BLaER1 (cell line): ENCODE data around the gene PINLYP.
"Not testable (repeated sequence)": the region's sequence is repeated elsewhere in the genome, so short reads cannot be mapped to it uniquely, and the experiment has no call there.

Source experiments
- H3K27ac ChIP-seq: shearing (Covaris generic); formaldehyde crosslinking; 2 replicates; pipeline ENCODE4 v1.8.1; 2022
- H3K27me3 ChIP-seq: shearing (Covaris generic); formaldehyde crosslinking; 2 replicates; pipeline ENCODE4 v1.8.1; 2022
- H3K36me3 ChIP-seq: shearing (Covaris generic); formaldehyde crosslinking; 2 replicates; pipeline ENCODE4 v1.8.1; 2022
- H3K4me1 ChIP-seq: shearing (Covaris generic); formaldehyde crosslinking; 2 replicates; pipeline ENCODE4 v1.8.1; 2022
- H3K4me2 ChIP-seq: shearing (Covaris generic); formaldehyde crosslinking; 2 replicates; pipeline ENCODE4 v1.8.1; 2022
- H3K4me3 ChIP-seq: shearing (Covaris generic); formaldehyde crosslinking; 2 replicates; pipeline ENCODE4 v1.8.1; 2022
- H3K9ac ChIP-seq: shearing (Covaris generic); formaldehyde crosslinking; 2 replicates; pipeline ENCODE4 v1.8.1; 2022
- H3K9me3 ChIP-seq: shearing (Covaris generic); formaldehyde crosslinking; 2 replicates; pipeline ENCODE4 v1.8.1; 2022
- H4K20me1 ChIP-seq: shearing (Covaris generic); formaldehyde crosslinking; 2 replicates; pipeline ENCODE4 v1.8.1; 2022
- Cebpa-rat ChIP-seq: shearing (Covaris generic); IDR thresholded peaks from 2 replicates; pipeline ENCODE4 v1.8.1; 2022

The PINLYP gene

DNA sequence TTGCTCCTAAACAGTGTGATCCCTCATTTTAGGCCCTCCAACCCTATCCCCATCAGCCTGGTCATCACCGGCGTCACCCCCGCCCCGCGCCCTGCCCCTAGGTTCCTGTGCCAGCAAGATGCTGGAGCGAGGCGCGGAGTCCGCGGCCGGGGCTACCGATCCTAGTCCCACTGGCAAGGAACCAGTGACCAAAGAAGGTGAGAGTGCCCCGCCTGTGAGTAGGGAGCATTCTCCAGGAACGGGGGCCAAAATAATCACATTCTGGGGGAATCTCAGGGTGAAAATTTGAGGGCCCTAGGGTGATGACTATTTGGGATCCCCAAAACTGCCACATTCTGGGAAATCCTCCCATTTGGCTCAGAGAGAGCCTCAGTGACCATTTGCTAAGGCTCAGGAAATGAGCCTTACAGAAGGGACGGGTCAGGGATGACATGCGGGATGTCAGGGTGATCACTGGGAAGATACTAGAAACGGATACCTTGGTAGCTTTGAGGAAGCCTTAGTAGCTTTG, 41.2 kb upstream of the PINLYP start:
- H4K20me1 ChIP-seq = no peaks in the 10 kb centered on the region
- peaks cover 25% of the 10 kb centered on the region for H3K4me1 ChIP-seq
- peaks cover 32% of the 10 kb centered on the region for H3K36me3 ChIP-seq
- peak overlapping the region; percentile 57; the same call in 1 of the 2 replicates for H3K4me2 ChIP-seq
- peaks cover 17% of the 10 kb centered on the region for H3K9me3 ChIP-seq
- H3K27ac ChIP-seq = no peak overlapping the region
- H3K27me3 ChIP-seq = no peaks in the 10 kb centered on the region
- H3K4me3 ChIP-seq = no peak overlapping the region
- H3K9ac ChIP-seq = no peak overlapping the region
- no peak for TF ChIP-seq Cebpa-rat

DNA sequence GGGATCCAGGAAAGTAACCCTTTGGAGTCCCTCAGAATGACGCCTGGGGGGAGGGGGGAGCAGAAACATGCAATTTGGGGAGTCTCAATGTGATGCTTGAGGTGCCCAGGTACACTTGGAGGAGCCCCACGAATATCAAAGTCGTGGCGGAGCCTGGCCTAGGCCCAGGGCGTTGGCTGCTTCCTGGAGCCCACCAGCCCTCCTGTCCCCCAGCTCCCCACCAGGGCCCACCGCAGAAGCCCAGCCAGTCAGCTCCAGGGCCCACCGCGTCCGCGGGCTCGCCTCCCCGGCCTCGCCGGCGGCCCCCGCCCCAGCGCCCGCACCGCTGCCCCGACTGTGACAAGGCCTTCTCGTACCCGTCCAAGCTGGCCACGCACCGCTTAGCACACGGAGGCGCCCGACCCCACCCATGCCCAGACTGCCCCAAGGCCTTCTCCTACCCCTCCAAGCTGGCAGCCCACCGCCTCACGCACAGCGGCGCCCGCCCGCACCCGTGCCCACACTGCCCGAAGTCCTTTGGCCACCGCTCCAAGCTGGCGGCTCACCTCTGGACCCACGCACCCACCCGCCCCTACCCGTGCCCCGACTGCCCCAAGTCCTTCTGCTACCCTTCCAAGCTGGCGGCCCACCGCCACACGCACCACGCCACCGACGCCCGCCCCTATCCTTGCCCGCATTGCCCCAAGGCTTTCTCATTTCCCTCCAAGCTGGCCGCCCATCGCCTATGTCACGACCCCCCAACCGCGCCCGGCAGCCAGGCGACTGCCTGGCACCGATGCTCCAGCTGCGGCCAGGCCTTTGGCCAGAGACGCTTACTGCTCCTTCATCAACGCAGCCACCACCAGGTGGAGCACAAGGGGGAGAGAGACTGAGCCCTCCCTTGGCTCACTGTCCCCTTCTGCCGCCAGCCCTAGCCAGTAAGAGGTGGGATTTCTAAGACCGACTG, 40.5 kb upstream of the PINLYP start:
- Histone ChIP-seq H3K27me3 (no peaks in the 10 kb centered on the region), H3K4me2 (no peak overlapping the region), H3K9ac (no peak overlapping the region), H3K4me1 (peaks cover 25% of the 10 kb centered on the region), H3K36me3 (peaks cover 40% of the 10 kb centered on the region), H3K4me3 (no peak overlapping the region), H4K20me1 (no peaks in the 10 kb centered on the region), H3K27ac (no peak overlapping the region), H3K9me3 (peaks cover 21% of the 10 kb centered on the region)
- no peak for TF ChIP-seq Cebpa-rat

DNA sequence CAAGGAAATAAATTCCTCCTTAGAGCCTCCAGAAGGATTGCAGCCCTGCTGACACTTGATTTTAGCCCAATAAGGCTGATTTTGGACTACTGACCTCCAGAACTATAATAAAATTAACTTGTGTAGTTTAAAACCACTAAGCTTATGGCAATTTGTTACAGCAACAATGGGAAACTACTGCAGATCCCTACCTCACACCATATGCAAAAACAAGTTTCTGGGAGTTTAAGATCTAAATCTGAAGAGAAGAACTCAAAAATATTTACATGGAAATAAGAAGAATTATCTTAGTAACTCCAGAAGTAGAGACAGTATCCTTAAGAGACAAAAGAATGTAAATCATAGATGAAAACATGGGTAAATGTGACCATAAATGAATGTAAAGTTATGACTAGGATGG, 36.7 kb upstream of the PINLYP start:
- Histone ChIP-seq H3K9ac (no peak overlapping the region), H3K9me3 (peaks cover 21% of the 10 kb centered on the region), H3K4me1 (peaks cover 12% of the 10 kb centered on the region), H3K4me3 (no peak overlapping the region), H3K36me3 (peaks cover 78% of the 10 kb centered on the region), H4K20me1 (no peaks in the 10 kb centered on the region), H3K4me2 (no peak overlapping the region), H3K27ac (no peak overlapping the region), H3K27me3 (no peaks in the 10 kb centered on the region)
- TF ChIP-seq Cebpa-rat = no peak

DNA sequence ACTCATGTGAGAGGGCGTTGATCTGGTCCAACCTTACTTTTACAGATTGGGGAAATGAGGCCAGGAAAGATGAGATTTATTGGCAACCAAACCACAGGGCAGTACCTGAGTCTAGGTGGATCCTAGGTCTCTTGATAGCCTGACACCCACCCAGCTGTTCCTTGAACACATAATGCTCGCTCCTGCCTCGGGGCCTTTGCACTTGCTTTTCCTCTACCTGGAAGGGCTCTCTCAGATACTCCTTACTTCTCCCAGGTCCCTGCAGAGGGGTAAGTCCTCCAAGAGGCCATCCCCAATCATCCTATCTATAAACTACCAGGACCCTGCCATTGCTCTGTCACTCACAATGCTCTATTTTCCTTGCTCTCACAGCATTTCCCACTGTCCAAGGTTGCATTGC, 35.2 kb upstream of the PINLYP start:
- H4K20me1 ChIP-seq = no peaks in the 10 kb centered on the region
- H3K4me2 ChIP-seq = no peak overlapping the region
- H3K36me3 ChIP-seq = peaks cover 92% of the 10 kb centered on the region
- H3K27ac ChIP-seq = no peak overlapping the region
- H3K9me3 ChIP-seq = peaks cover 21% of the 10 kb centered on the region
- no peak overlapping the region for H3K9ac ChIP-seq
- peaks cover 19% of the 10 kb centered on the region for H3K4me1 ChIP-seq
- no peaks in the 10 kb centered on the region for H3K27me3 ChIP-seq
- TF ChIP-seq Cebpa-rat = no peak
- no peak overlapping the region for H3K4me3 ChIP-seq

- Histone ChIP-seq H3K27ac (no peak overlapping the region), H3K4me3 (no peak overlapping the region), H3K4me2 (no peak overlapping the region), H3K4me1 (peaks cover 25% of the 10 kb centered on the region), H3K9ac (no peak overlapping the region), H4K20me1 (no peaks in the 10 kb centered on the region), H3K36me3 (peaks cover 97% of the 10 kb centered on the region), H3K27me3 (no peaks in the 10 kb centered on the region), H3K9me3 (peaks cover 21% of the 10 kb centered on the region)
- no peak for TF ChIP-seq Cebpa-rat
Observed at GRCh38 chr19:43541920-43542650, 33.5 kb upstream of the PINLYP start.

- Histone ChIP-seq H3K9me3 (peaks cover 7% of the 10 kb centered on the region), H3K9ac (no peak overlapping the region), H3K36me3 (peaks cover 86% of the 10 kb centered on the region), H3K4me2 (peak overlapping the region; percentile 68), H3K27me3 (no peaks in the 10 kb centered on the region), H3K27ac (peak overlapping the region; percentile 51; the same call in 1 of the 2 replicates), H3K4me1 (peaks cover 25% of the 10 kb centered on the region), H3K4me3 (no peak overlapping the region), H4K20me1 (no peaks in the 10 kb centered on the region)
- TF ChIP-seq Cebpa-rat = no peak
Observed at GRCh38 chr19:43544077-43544476, 31.5 kb upstream of the PINLYP start.

DNA sequence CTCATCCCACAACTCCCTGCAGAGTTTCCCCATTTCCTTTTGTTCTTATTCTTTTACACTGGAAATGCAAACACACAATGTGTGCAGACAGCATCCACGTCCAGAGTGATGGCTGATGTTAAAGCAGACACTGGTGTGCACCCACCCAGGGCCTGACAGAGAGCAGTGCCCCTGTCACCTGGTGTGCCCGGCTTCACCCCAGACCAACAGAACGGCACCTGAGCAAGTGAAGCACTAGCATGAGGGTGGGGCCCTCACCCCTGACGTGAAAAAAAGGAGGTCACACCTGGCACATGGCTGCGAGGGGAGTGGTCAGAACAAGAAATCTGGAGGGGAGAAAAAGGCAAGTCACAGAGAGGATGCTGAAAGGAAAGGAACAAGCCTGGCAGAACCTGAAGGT, 30.3 kb upstream of the PINLYP start:
- Histone ChIP-seq H3K9me3 (no peaks in the 10 kb centered on the region), H3K36me3 (peaks cover 86% of the 10 kb centered on the region), H3K4me1 (peaks cover 25% of the 10 kb centered on the region), H4K20me1 (no peaks in the 10 kb centered on the region), H3K9ac (peak overlapping the region; percentile 32; the same call in 1 of the 2 replicates), H3K4me2 (peak overlapping the region; percentile 68), H3K4me3 (no peak overlapping the region), H3K27ac (peak overlapping the region; percentile 3; the same call in 1 of the 2 replicates), H3K27me3 (no peaks in the 10 kb centered on the region)
- no peak for TF ChIP-seq Cebpa-rat

DNA sequence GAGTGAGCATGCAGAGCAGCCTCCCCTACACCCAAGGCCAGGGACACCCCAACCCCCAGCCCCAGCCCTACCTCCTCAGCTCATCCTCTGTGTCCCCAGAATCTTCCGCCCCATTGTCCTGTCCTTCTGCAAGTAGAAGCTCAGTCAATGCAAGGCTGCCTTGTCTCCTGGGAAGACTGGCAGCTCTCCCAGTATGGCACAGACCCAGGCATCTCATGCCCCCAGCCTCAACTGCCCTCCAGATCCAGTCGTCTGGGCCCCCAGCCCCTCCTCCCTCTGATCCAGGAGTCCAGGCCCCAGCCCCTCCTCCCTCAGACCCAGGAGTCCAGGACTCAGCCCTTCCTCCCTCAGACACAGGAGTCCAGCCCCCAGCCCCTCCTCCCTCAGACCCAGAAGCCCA, 29.6 kb upstream of the PINLYP start:
- peaks cover 86% of the 10 kb centered on the region for H3K36me3 ChIP-seq
- TF ChIP-seq Cebpa-rat = no peak
- H3K27ac ChIP-seq = peak overlapping the region; percentile 3; the same call in 1 of the 2 replicates
- peak overlapping the region; percentile 68 for H3K4me2 ChIP-seq
- peak overlapping the region; percentile 32; the same call in 1 of the 2 replicates for H3K9ac ChIP-seq
- no peaks in the 10 kb centered on the region for H3K9me3 ChIP-seq
- H3K4me3 ChIP-seq = no peak overlapping the region
- peaks cover 25% of the 10 kb centered on the region for H3K4me1 ChIP-seq
- H4K20me1 ChIP-seq = no peaks in the 10 kb centered on the region
- H3K27me3 ChIP-seq = no peaks in the 10 kb centered on the region

DNA sequence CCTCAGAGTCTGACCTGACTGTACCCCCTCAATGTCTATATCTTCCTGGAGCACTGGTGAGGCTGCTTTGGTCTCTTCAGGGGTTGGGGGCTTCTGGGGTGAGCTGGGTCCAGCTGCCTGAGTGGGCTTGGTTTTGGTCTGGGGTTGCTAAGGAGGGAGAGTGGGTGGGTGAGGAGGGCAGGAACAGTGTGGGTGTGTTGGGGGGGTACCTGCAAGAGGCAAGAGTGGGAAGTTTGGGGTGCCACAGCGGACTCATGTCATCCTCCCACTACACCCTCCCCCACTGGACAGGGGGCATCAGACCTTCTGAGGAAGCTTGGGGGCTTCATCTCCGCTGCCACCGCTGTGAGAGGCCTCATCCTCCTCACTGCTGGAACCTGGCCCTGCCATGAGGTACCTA, 29.0 kb upstream of the PINLYP start:
- Histone ChIP-seq H3K9me3 (no peaks in the 10 kb centered on the region), H3K36me3 (peaks cover 86% of the 10 kb centered on the region), H3K4me2 (no peak overlapping the region), H3K4me3 (no peak overlapping the region), H3K27me3 (no peaks in the 10 kb centered on the region), H3K4me1 (peaks cover 25% of the 10 kb centered on the region), H4K20me1 (no peaks in the 10 kb centered on the region), H3K9ac (no peak overlapping the region), H3K27ac (no peak overlapping the region)
- TF ChIP-seq Cebpa-rat = no peak

- H3K4me3 ChIP-seq, H3K27me3 ChIP-seq, H4K20me1 ChIP-seq, H3K4me2 ChIP-seq, H3K27ac ChIP-seq, H3K9me3 ChIP-seq, H3K9ac ChIP-seq: not testable (repeated sequence)
- H3K36me3 ChIP-seq = peaks cover 83% of the 10 kb centered on the region
- H3K4me1 ChIP-seq = peaks cover 37% of the 10 kb centered on the region
Observed at GRCh38 chr19:43547926-43548325, 27.7 kb upstream of the PINLYP start.
